ENCODE data around the gene BEND7.
"Not testable (repeated sequence)": the region's sequence is repeated elsewhere in the genome, so short reads cannot be mapped to it uniquely, and the experiment has no call there.

Gene BEND7

GRCh38 chr10:13425397-13425796 is 103.4 kb downstream of the BEND7 start:
- H3K9me3 Mint-ChIP-seq: no peaks in the 10 kb centered on the region
- peaks cover 2% of the 10 kb centered on the region for H3K36me3 Mint-ChIP-seq
- H3K27me3 Mint-ChIP-seq: peaks cover 9% of the 10 kb centered on the region
- H3K27ac Mint-ChIP-seq: no peak overlapping the region
- no peaks in the 10 kb centered on the region for H3K4me1 Mint-ChIP-seq
- no peak overlapping the region for H3K4me3 Mint-ChIP-seq

- no peaks in the 10 kb centered on the region for H3K9me3 Mint-ChIP-seq
- H3K4me1 Mint-ChIP-seq: no peaks in the 10 kb centered on the region
- H3K36me3 Mint-ChIP-seq: peaks cover 2% of the 10 kb centered on the region
- H3K27me3 Mint-ChIP-seq: peaks cover 7% of the 10 kb centered on the region
- H3K27ac Mint-ChIP-seq: no peak overlapping the region
- H3K4me3 Mint-ChIP-seq: no peak overlapping the region
Measured at GRCh38 chr10:13422800-13423199, 106.0 kb downstream of the BEND7 start.

GRCh38 chr10:13421382-13421917 is 107.4 kb downstream of the BEND7 start:
- no peak overlapping the region for H3K4me3 Mint-ChIP-seq
- H3K27ac Mint-ChIP-seq: no peak overlapping the region
- no peaks in the 10 kb centered on the region for H3K9me3 Mint-ChIP-seq
- peaks cover 3% of the 10 kb centered on the region for H3K27me3 Mint-ChIP-seq
- peaks cover 2% of the 10 kb centered on the region for H3K36me3 Mint-ChIP-seq
- no peaks in the 10 kb centered on the region for H3K4me1 Mint-ChIP-seq

GRCh38 chr10:13420532-13421307 is 108.1 kb downstream of the BEND7 start:
- Mint-ChIP-seq H3K27ac (no peak overlapping the region), H3K4me3 (no peak overlapping the region), H3K27me3 (peaks cover 4% of the 10 kb centered on the region), H3K9me3 (no peaks in the 10 kb centered on the region), H3K4me1 (no peaks in the 10 kb centered on the region), H3K36me3 (peaks cover 2% of the 10 kb centered on the region)

- H3K36me3 Mint-ChIP-seq: no peaks in the 10 kb centered on the region
- no peak overlapping the region for H3K4me3 Mint-ChIP-seq
- no peak overlapping the region for H3K27ac Mint-ChIP-seq
- H3K9me3 Mint-ChIP-seq: no peaks in the 10 kb centered on the region
- peaks cover 2% of the 10 kb centered on the region for H3K27me3 Mint-ChIP-seq
- no peaks in the 10 kb centered on the region for H3K4me1 Mint-ChIP-seq
Measured at GRCh38 chr10:13417459-13418126, 111.2 kb downstream of the BEND7 start.

- no peaks in the 10 kb centered on the region for H3K36me3 Mint-ChIP-seq
- peaks cover 2% of the 10 kb centered on the region for H3K27me3 Mint-ChIP-seq
- H3K9me3 Mint-ChIP-seq: no peaks in the 10 kb centered on the region
- no peak overlapping the region for H3K27ac Mint-ChIP-seq
- H3K4me3 Mint-ChIP-seq: no peak overlapping the region
- H3K4me1 Mint-ChIP-seq: no peaks in the 10 kb centered on the region
Measured at GRCh38 chr10:13416760-13417159, 112.1 kb downstream of the BEND7 start.

DNA sequence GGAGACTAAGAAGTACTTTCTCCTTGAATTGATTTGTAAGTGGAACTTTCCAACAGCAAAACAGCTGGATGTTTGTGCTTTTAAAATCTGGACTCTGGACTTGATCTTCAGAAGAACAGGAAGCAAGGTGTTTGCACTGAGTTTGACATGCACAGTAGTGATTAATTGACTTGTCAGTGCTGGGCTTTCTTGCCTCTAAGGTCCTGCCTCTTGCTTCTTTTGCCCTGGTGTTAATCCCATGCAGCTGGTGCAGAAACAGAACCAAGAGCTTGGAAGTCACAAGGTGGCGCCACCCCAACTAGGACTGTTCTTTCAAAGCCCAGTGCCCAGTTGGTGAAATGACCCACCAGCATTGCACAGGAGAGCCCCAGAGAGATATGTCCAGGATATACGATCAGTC is 114.0 kb downstream of the BEND7 start:
- no peaks in the 10 kb centered on the region for H3K9me3 Mint-ChIP-seq
- H3K27ac Mint-ChIP-seq: no peak overlapping the region
- no peaks in the 10 kb centered on the region for H3K4me1 Mint-ChIP-seq
- no peaks in the 10 kb centered on the region for H3K36me3 Mint-ChIP-seq
- H3K27me3 Mint-ChIP-seq: peaks cover 2% of the 10 kb centered on the region
- no peak overlapping the region for H3K4me3 Mint-ChIP-seq

GRCh38 chr10:13414137-13414536 is 114.7 kb downstream of the BEND7 start:
- Mint-ChIP-seq H3K27me3 (peaks cover 2% of the 10 kb centered on the region), H3K9me3 (no peaks in the 10 kb centered on the region), H3K4me3 (no peak overlapping the region), H3K4me1 (no peaks in the 10 kb centered on the region), H3K36me3 (no peaks in the 10 kb centered on the region), H3K27ac (no peak overlapping the region)

GRCh38 chr10:13412894-13413293 is 115.9 kb downstream of the BEND7 start:
- H3K27ac Mint-ChIP-seq: no peak overlapping the region
- H3K27me3 Mint-ChIP-seq: peaks cover 3% of the 10 kb centered on the region
- no peaks in the 10 kb centered on the region for H3K9me3 Mint-ChIP-seq
- no peaks in the 10 kb centered on the region for H3K36me3 Mint-ChIP-seq
- H3K4me3 Mint-ChIP-seq: no peak overlapping the region
- no peaks in the 10 kb centered on the region for H3K4me1 Mint-ChIP-seq

DNA sequence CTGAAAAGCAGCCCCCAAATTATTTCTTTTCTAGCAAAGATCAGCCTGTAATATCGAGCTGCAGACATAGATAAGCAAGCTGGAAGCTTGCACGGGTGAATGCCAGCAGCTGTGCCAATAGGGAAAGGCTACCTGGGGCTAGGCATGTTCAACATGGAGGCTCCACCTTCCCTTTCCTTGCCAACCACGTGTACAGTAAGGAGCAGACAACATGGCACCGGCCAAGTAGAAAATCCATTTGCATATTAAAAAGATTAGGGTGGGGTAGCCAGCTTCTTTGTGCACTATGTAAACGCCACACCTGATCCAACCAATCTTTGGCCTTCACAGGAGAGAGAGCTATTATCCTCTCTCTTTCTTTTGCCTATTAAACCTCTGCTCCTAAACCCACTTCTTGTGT is 124.0 kb downstream of the BEND7 start:
- H3K9me3 Mint-ChIP-seq: no peaks in the 10 kb centered on the region
- no peak overlapping the region for H3K4me3 Mint-ChIP-seq
- H3K27me3 Mint-ChIP-seq: peaks cover 5% of the 10 kb centered on the region
- H3K36me3 Mint-ChIP-seq: no peaks in the 10 kb centered on the region
- no peaks in the 10 kb centered on the region for H3K4me1 Mint-ChIP-seq
- no peak overlapping the region for H3K27ac Mint-ChIP-seq

GRCh38 chr10:13404305-13404759 is 124.5 kb downstream of the BEND7 start:
- H3K4me1 Mint-ChIP-seq: no peaks in the 10 kb centered on the region
- no peaks in the 10 kb centered on the region for H3K9me3 Mint-ChIP-seq
- H3K27ac Mint-ChIP-seq: no peak overlapping the region
- no peaks in the 10 kb centered on the region for H3K36me3 Mint-ChIP-seq
- no peak overlapping the region for H3K4me3 Mint-ChIP-seq
- peaks cover 5% of the 10 kb centered on the region for H3K27me3 Mint-ChIP-seq

GRCh38 chr10:13403426-13403825 is 125.4 kb downstream of the BEND7 start:
- not testable (repeated sequence) for H3K4me1 Mint-ChIP-seq, H3K27ac Mint-ChIP-seq, H3K9me3 Mint-ChIP-seq, H3K27me3 Mint-ChIP-seq, H3K4me3 Mint-ChIP-seq, H3K36me3 Mint-ChIP-seq

- H3K36me3 Mint-ChIP-seq: no peaks in the 10 kb centered on the region
- H3K4me3 Mint-ChIP-seq: no peak overlapping the region
- H3K27me3 Mint-ChIP-seq: peaks cover 4% of the 10 kb centered on the region
- no peaks in the 10 kb centered on the region for H3K9me3 Mint-ChIP-seq
- no peak overlapping the region for H3K27ac Mint-ChIP-seq
- no peaks in the 10 kb centered on the region for H3K4me1 Mint-ChIP-seq
Measured at GRCh38 chr10:13402021-13402420, 126.8 kb downstream of the BEND7 start.

- H3K9me3 Mint-ChIP-seq: no peaks in the 10 kb centered on the region
- peaks cover 4% of the 10 kb centered on the region for H3K27me3 Mint-ChIP-seq
- H3K4me1 Mint-ChIP-seq: no peaks in the 10 kb centered on the region
- no peaks in the 10 kb centered on the region for H3K36me3 Mint-ChIP-seq
- H3K4me3 Mint-ChIP-seq: no peak overlapping the region
- H3K27ac Mint-ChIP-seq: no peak overlapping the region
Measured at GRCh38 chr10:13401142-13401541, 127.7 kb downstream of the BEND7 start.

DNA sequence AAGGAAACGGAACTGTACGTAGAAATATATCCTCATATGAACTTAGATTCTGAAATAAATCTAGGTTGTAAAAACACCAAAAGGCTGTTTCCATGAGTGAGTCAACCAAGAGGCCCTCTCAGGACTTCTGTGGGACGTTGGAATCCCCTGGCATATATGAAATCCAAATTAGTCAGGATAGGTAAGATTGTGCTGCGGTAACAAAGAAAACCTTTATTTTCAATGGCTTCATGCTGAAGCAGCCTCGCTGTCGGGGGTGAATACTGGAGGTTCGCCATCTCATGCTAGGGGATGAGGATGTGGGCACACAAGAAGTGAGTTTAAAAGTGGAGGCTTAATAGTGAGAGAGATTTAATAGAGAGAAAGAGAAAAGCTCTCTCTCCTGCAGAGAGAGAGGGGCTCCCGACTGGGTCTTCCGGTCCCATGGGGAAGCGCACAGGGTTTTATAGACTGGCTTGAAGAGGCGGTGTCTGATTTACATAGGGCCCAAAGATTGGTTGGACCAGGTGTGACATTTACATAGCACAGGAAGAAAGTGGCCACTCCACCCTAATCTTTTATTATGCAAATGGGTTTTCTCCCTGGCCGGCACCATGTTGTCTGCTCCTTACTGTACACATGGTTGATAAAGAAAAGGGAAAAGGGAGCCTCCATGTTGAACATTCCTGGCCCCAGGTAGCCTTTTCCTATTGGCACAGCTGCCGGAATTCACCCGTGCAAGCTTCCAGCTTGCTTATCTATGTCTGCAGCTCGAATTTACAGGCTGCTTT is 128.4 kb downstream of the BEND7 start:
- Mint-ChIP-seq H3K27ac (no peak overlapping the region), H3K36me3 (no peaks in the 10 kb centered on the region), H3K27me3 (peaks cover 4% of the 10 kb centered on the region), H3K9me3 (no peaks in the 10 kb centered on the region), H3K4me3 (no peak overlapping the region), H3K4me1 (no peaks in the 10 kb centered on the region)

DNA sequence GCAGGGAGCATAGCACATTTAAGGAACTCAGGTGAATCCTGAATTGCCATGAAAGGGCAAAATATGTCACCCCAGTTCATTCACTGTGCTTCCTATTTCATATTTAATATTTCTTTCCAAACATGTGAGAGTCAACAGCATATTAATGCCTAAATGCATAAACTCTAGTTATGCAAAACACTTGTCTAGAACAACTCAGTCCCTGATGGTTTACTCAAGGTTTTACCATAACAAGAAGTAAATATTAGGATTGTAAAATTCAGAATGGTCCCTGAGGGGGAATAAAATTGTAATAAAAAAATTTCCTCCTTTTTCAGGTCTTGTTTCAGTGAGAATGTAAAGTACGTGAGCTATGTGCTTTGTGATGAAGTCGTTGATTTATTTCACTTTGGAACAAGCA is 129.1 kb downstream of the BEND7 start:
- Mint-ChIP-seq H3K4me1 (no peaks in the 10 kb centered on the region), H3K4me3 (no peak overlapping the region), H3K27ac (no peak overlapping the region), H3K27me3 (peaks cover 4% of the 10 kb centered on the region), H3K36me3 (no peaks in the 10 kb centered on the region), H3K9me3 (no peaks in the 10 kb centered on the region)
